CD8-positive, alpha-beta memory T cell (primary cell): ENCODE results near the gene NT5DC4. TPM values are rescaled to one million over a fixed set of nuclear protein-coding genes. Genes with fewer than 3 reads are reported as not detected.

Source experiments
- CTCF ChIA-PET: fragments of 350-600 bp; sonication (Branson Sonifier 250); formaldehyde crosslinking; loops from one replicate; lab custom pipeline; 2021; ENCODE audit warnings: antibody characterized with exemption; lab: Charles Lee
- POLR2A ChIA-PET: fragments of 350-600 bp; sonication (Branson Sonifier 250); formaldehyde crosslinking; loops from one replicate; lab custom pipeline; 2021; ENCODE audit warnings: antibody characterized with exemption; lab: Charles Lee
- DNase-seq, 5 donors: peaks; one replicate each; pipeline versions ENCODE4 v3.0.0 to v3.0.0-alpha.2; 2020 to 2022; ENCODE audit warnings: mixed read lengths in 1 of 5
- H3K27ac ChIP-seq: one replicate; pipeline ENCODE4 v1.7.0; 2013; ENCODE audit warnings: low read depth, mild to moderate bottlenecking, low read length, moderate library complexity
- H3K27me3 ChIP-seq: 2 replicates; pipeline ENCODE4 v1.7.0; 2013; ENCODE audit warnings: low read length, mild to moderate bottlenecking; ENCODE audit not compliant: insufficient read depth, poor library complexity, severe bottlenecking
- H3K36me3 ChIP-seq: 2 replicates; pipeline ENCODE4 v1.7.0; 2013; ENCODE audit warnings: mild to moderate bottlenecking, low read length, moderate library complexity; ENCODE audit not compliant: insufficient read depth
- H3K4me1 ChIP-seq: 2 replicates; pipeline ENCODE4 v1.7.0; 2013; ENCODE audit warnings: mild to moderate bottlenecking, low read length, moderate library complexity; ENCODE audit not compliant: insufficient read depth
- H3K4me3 ChIP-seq: 2 replicates; pipeline ENCODE4 v1.7.0; 2013; ENCODE audit warnings: mild to moderate bottlenecking, low read length
- H3K9me3 ChIP-seq: 2 replicates; pipeline ENCODE4 v1.7.0; 2013; ENCODE audit warnings: mild to moderate bottlenecking, low read length
- H3K27ac Mint-ChIP-seq, 8 donors: one replicate each; pipeline ENCODE4 v1.8.0; 2020 to 2021; ENCODE audit warnings: mixed read lengths in 8 of 8, mild to moderate bottlenecking in 6 of 8, inconsistent platforms in 3 of 8, moderate library complexity in 3 of 8
- H3K27me3 Mint-ChIP-seq, 2 donors: one replicate each; pipeline ENCODE4 v1.8.0; 2020 to 2021; ENCODE audit warnings: mixed read lengths in 2 of 2, mild to moderate bottlenecking in 1 of 2, moderate library complexity in 1 of 2
- H3K36me3 Mint-ChIP-seq, 3 donors: one replicate each; pipeline ENCODE4 v1.8.0; 2020 to 2021; ENCODE audit warnings: mixed read lengths in 3 of 3, inconsistent platforms in 1 of 3, mild to moderate bottlenecking in 1 of 3
- H3K4me1 Mint-ChIP-seq, 3 donors: one replicate each; pipeline ENCODE4 v1.8.0; 2020 to 2021; ENCODE audit warnings: mixed read lengths in 3 of 3, inconsistent platforms in 1 of 3, mild to moderate bottlenecking in 1 of 3
- H3K4me3 Mint-ChIP-seq, 7 donors: one replicate each; pipeline ENCODE4 v1.8.0; 2020 to 2021; ENCODE audit warnings: mixed read lengths in 7 of 7, mild to moderate bottlenecking in 6 of 7, moderate library complexity in 4 of 7, inconsistent platforms in 2 of 7
- H3K9me3 Mint-ChIP-seq, 5 donors: one replicate each; pipeline ENCODE4 v1.8.0; 2020 to 2022; ENCODE audit warnings: mixed read lengths in 5 of 5, mild to moderate bottlenecking in 3 of 5, moderate library complexity in 2 of 5, inconsistent platforms in 1 of 5
- polyA plus RNA-seq: library from polyadenylated mRNA; unstranded; fragments of 300-500 nt; fragmentation: Illumina TruSeq; gene quantifications from one replicate; pipeline ENCODE4 v1.2.3, GENCODE V29; 2021
- total RNA-seq, 2 experiments: library from RNA; stranded (reverse); gene quantifications; one replicate each; pipeline ENCODE4 v1.2.3, GENCODE V29; 2021

Gene NT5DC4
- total and polyA plus RNA-seq, 3 experiments from 2014 or later = not detected

GRCh38 chr2:112788653-112789052 is 67.8 kb downstream of the NT5DC4 start:
- CTCF ChIA-PET = interaction anchor here (0.6 kb wide), 1 partner anchor 918 kb away, joined by 3 read pairs; no protein-coding TSS in a partner anchor
- Mint-ChIP-seq H3K36me3 (peaks cover 0 to 1% (median 0%) of the 10 kb centered on the region in 3 donors), H3K27ac (no peak overlapping the region), H3K4me1 (no peaks in the 10 kb centered on the region), H3K9me3 (no peaks in the 10 kb centered on the region), H3K27me3 (peaks cover 5 to 30% of the 10 kb centered on the region in 2 donors), H3K4me3 (no peak overlapping the region)
- Histone ChIP-seq H3K9me3 (no peaks in the 10 kb centered on the region), H3K4me1 (no peaks in the 10 kb centered on the region), H3K27ac (no peak overlapping the region), H3K36me3 (no peaks in the 10 kb centered on the region), H3K4me3 (no peak overlapping the region), H3K27me3 (no peaks in the 10 kb centered on the region)
- DNase-seq = no peak
- POLR2A ChIA-PET = no interaction called here

Other genes starting within 250 kb of the NT5DC4 start
- gene TTL, start 238.9 kb upstream of the NT5DC4 start, total RNA-seq = 10 to 100 TPM; 45.9 to 46.1 TPM
- 4.6 TPM for gene TTL, start 238.9 kb upstream of the NT5DC4 start, polyA plus RNA-seq
- gene POLR1B, start 178.6 kb upstream of the NT5DC4 start, total RNA-seq = 10 to 100 TPM; 67.1 to 78.4 TPM
- 24.3 TPM for gene POLR1B, start 178.6 kb upstream of the NT5DC4 start, polyA plus RNA-seq
- 10 to 100 TPM; 33.1 to 36.6 TPM for gene CHCHD5, start 136.4 kb upstream of the NT5DC4 start, total RNA-seq
- gene CHCHD5, start 136.4 kb upstream of the NT5DC4 start, polyA plus RNA-seq = 41.8 TPM
- gene SLC20A1, start 75.1 kb upstream of the NT5DC4 start, total RNA-seq = 100 to 1,000 TPM; 102 to 105 TPM
- gene SLC20A1, start 75.1 kb upstream of the NT5DC4 start, polyA plus RNA-seq = 68.0 TPM
- gene CKAP2L, start 43.6 kb downstream of the NT5DC4 start, total RNA-seq = 10 to 100 TPM; 19.1 to 19.6 TPM
- not detected for gene CKAP2L, start 43.6 kb downstream of the NT5DC4 start, polyA plus RNA-seq
- 1 to 10 TPM; 2.2 to 3.1 TPM for gene IL1A, start 63.5 kb downstream of the NT5DC4 start, total RNA-seq
- gene IL1A, start 63.5 kb downstream of the NT5DC4 start, polyA plus RNA-seq = not detected
- gene IL1B, start 115.8 kb downstream of the NT5DC4 start, total RNA-seq = not detected
- not detected for gene IL1B, start 115.8 kb downstream of the NT5DC4 start, polyA plus RNA-seq
- not detected for gene IL37, start 190.1 kb downstream of the NT5DC4 start, total RNA-seq
- not detected for gene IL37, start 190.1 kb downstream of the NT5DC4 start, polyA plus RNA-seq